ENCODE data around the gene IPCEF1.

GRCh38 chr6:154277629-154278017 lies 79.0 kb downstream of the IPCEF1 start:
- TF ChIP-seq POLR2A (IDR thresholded peaks at IDR 0.05; ENCODE audit: low read depth, low read length) (no peak), POLR2AphosphoS5 (IDR thresholded peaks at IDR 0.05; ENCODE audit: low read depth, low read length) (no peak)
